HepG2 (cell line): Measurements from ENCODE around the gene SLC35B2. TPM values are rescaled to one million over a fixed set of nuclear protein-coding genes. Genes with fewer than 3 reads are reported as not detected.

Experiments
- ESRRA ChIP-seq: sonication (generic); formaldehyde crosslinking; IDR thresholded peaks from 2 replicates; pipeline ENCODE4 v1.5.1; 2020; ENCODE audit warnings: mild to moderate bottlenecking, low read depth, missing genetic modification reagents
- GTF3A ChIP-seq: sonication (generic); formaldehyde crosslinking; conservative IDR thresholded peaks from 2 replicates; pipeline ENCODE4 v1.4.0; 2020; ENCODE audit warnings: mild to moderate bottlenecking, missing genetic modification reagents
- HNF4G ChIP-seq, 2 experiments: sonication (generic) in 1 of 2; formaldehyde crosslinking in 1 of 2; IDR thresholded peaks; 2 replicates each; pipeline versions ENCODE4 v1.4.0 to v1.6.1; 2011 to 2020; ENCODE audit warnings: borderline replicate concordance in 2 of 2, low read depth in 2 of 2, mild to moderate bottlenecking in 2 of 2, low read length in 1 of 2, missing genetic modification reagents in 1 of 2, moderate library complexity in 1 of 2
- HOXD1 ChIP-seq: sonication (generic); formaldehyde crosslinking; IDR thresholded peaks from 2 replicates; pipeline ENCODE4 v1.5.0; 2020; ENCODE audit warnings: missing genetic modification reagents
- IKZF4 ChIP-seq: sonication (generic); formaldehyde crosslinking; IDR thresholded peaks from 2 replicates; pipeline ENCODE4 v1.5.1; 2020; ENCODE audit warnings: borderline replicate concordance, mild to moderate bottlenecking, low read depth, missing genetic modification reagents; ENCODE audit errors: not compliant biosample characterization
- KDM2A ChIP-seq: sonication (generic); formaldehyde crosslinking; IDR thresholded peaks from 2 replicates; pipeline ENCODE4 v1.4.0; 2020; ENCODE audit warnings: low read depth, missing genetic modification reagents, borderline replicate concordance
- NFE2L2 ChIP-seq: fragments of 150-350 bp; IDR thresholded peaks from 2 replicates; pipeline ENCODE4 v1.6.1; 2014; ENCODE audit warnings: low read length
- NFKB2 ChIP-seq: sonication (generic); formaldehyde crosslinking; IDR thresholded peaks from 2 replicates; pipeline ENCODE4 v1.4.0; 2020; ENCODE audit warnings: missing genetic modification reagents, borderline replicate concordance
- NR1H2 ChIP-seq: sonication (generic); formaldehyde crosslinking; IDR thresholded peaks from 2 replicates; pipeline ENCODE4 v1.8.1; 2022; ENCODE audit warnings: low read depth, missing genetic modification reagents, borderline replicate concordance
- PRDM15 ChIP-seq: sonication (generic); formaldehyde crosslinking; IDR thresholded peaks from 2 replicates; pipeline ENCODE4 v1.4.0; 2020; ENCODE audit warnings: missing genetic modification reagents
- RBFOX2 ChIP-seq: fragments of 200-400 bp; formaldehyde crosslinking; IDR thresholded peaks from 2 replicates; pipeline ENCODE4 v1.6.1; 2017; ENCODE audit warnings: low read depth, mild to moderate bottlenecking, low read length
- RELA ChIP-seq: sonication (generic); formaldehyde crosslinking; IDR thresholded peaks from 2 replicates; pipeline ENCODE4 v1.4.0; 2020; ENCODE audit warnings: missing genetic modification reagents
- THAP11 ChIP-seq: IDR thresholded peaks from 2 replicates; pipeline ENCODE4 v1.6.1; 2016; ENCODE audit warnings: missing biosample characterization, missing genetic modification reagents
- XRCC5 ChIP-seq: fragments of 200-400 bp; formaldehyde crosslinking; optimal IDR thresholded peaks from 2 replicates; pipeline ENCODE3; 2017; ENCODE audit warnings: mild to moderate bottlenecking, low read length
- ZBTB4 ChIP-seq: sonication (generic); formaldehyde crosslinking; IDR thresholded peaks from 2 replicates; pipeline ENCODE4 v1.4.0; 2020; ENCODE audit warnings: missing genetic modification reagents, mild to moderate bottlenecking, borderline replicate concordance
- ZNF232 ChIP-seq: sonication (generic); formaldehyde crosslinking; IDR thresholded peaks from 2 replicates; pipeline ENCODE4 v1.4.0; 2020; ENCODE audit warnings: missing genetic modification reagents, borderline replicate concordance
- ZNF430 ChIP-seq: sonication (generic); formaldehyde crosslinking; IDR thresholded peaks from 2 replicates; pipeline ENCODE4 v1.9.0; 2021; ENCODE audit warnings: mild to moderate bottlenecking, missing genetic modification reagents
- ZNF616 ChIP-seq: sonication (generic); formaldehyde crosslinking; IDR thresholded peaks from 2 replicates; pipeline ENCODE4 v1.5.0; 2020; ENCODE audit warnings: low read depth, mild to moderate bottlenecking, missing genetic modification reagents
- ZNF766 ChIP-seq: sonication (generic); formaldehyde crosslinking; IDR thresholded peaks from 2 replicates; pipeline ENCODE4 v1.5.0; 2020; ENCODE audit warnings: missing genetic modification reagents, borderline replicate concordance
- ZNF800 ChIP-seq: sonication (generic); formaldehyde crosslinking; IDR thresholded peaks from 2 replicates; pipeline ENCODE4 v1.4.0; 2020; ENCODE audit warnings: missing genetic modification reagents
- polyA plus RNA-seq, 8 experiments: library from polyadenylated mRNA; depleted of rRNA in 3 of 8; stranded (reverse) in 7 of 8; unstranded in 1 of 8; fragments of >200 nt; fragmentation: Illumina TruSeq in 4 of 8; extraction: Trizol in 4 of 8; gene quantifications; 2 replicates each; pipeline versions ENCODE4 v1.2.1 to v1.2.3, GENCODE V29; 2011 to 2016; ENCODE audit warnings: low read depth in 4 of 8, missing spikeins in 1 of 8, mixed read lengths in 1 of 8; ENCODE audit not compliant: insufficient read depth in 1 of 8
- total RNA-seq, 5 experiments: library from RNA; depleted of rRNA; stranded (reverse); fragments of >200 nt; fragmentation: Illumina TruSeq; extraction: Trizol; gene quantifications; 2 replicates each; pipeline ENCODE4 v1.2.3, GENCODE V29; 2016; ENCODE audit warnings: low read depth in 1 of 5

SLC35B2 gene
- total and polyA plus RNA-seq, 2 of the 13 experiments (the other 11 are each of a cell fraction or from before 2014, with no cell fraction given): 61.1 to 148 TPM

GRCh38 chr6:44256775-44257024 lies 628 bp downstream of the SLC35B2 start (continued):
- peak; percentile 55; the same call in 1 of the 2 replicates for TF ChIP-seq HOXD1 (CRISPR knock-in tag)
- peak; percentile 70; the same call in 1 of the 2 replicates for TF ChIP-seq ZNF766 (CRISPR knock-in tag)
- peak; percentile 90 for TF ChIP-seq XRCC5
- no peak for TF ChIP-seq GTF3A
- TF ChIP-seq PRDM15: peak; percentile 56; the same call in 1 of the 2 replicates
- TF ChIP-seq THAP11 (CRISPR knock-in tag): peak; percentile 28; the same call in 1 of the 2 replicates
- peak; percentile 81; the same call in 1 of the 2 replicates for TF ChIP-seq ZNF800
- peak; percentile 83; the same call in 1 of the 2 replicates for TF ChIP-seq KDM2A (CRISPR knock-in tag)
- no peak for TF ChIP-seq ESRRA (CRISPR knock-in tag)
- TF ChIP-seq ZBTB4: peak; percentile 67; the same call in 1 of the 2 replicates
- TF ChIP-seq ZNF232 (CRISPR knock-in tag): peak; percentile 81; the same call in 1 of the 2 replicates
- no peak for TF ChIP-seq NFE2L2
- TF ChIP-seq RELA: no peak
- TF ChIP-seq HNF4G (IDR thresholded peaks at IDR 0.05; ENCODE audit: borderline replicate concordance, low read depth, low read length): peak; percentile 55; the same call in 1 of the 2 replicates
- TF ChIP-seq HNF4G (CRISPR knock-in tag; IDR thresholded peaks at IDR 0.05; ENCODE audit: borderline replicate concordance, low read depth): no peak
- 0 out of 2 replicates have a peak, but pooled peaks have one; percentile 87 for TF ChIP-seq NFKB2 (CRISPR knock-in tag)
- TF ChIP-seq IKZF4 (CRISPR knock-in tag): peak; percentile 26
- no peak for TF ChIP-seq NR1H2 (CRISPR knock-in tag)
- no peak for TF ChIP-seq ZNF616
- TF ChIP-seq RBFOX2: no peak
- TF ChIP-seq ZNF430: no peak
